RPMI8226 (cell line): ENCODE data around the gene FBXL16.

Experiments
- DNase-seq: peaks from one replicate; pipeline ENCODE4 v3.0.0-alpha.2; 2015

The FBXL16 gene

GRCh38 chr16:676565-676902 lies 29.1 kb downstream of the FBXL16 start:
- no peak for DNase-seq

DNA sequence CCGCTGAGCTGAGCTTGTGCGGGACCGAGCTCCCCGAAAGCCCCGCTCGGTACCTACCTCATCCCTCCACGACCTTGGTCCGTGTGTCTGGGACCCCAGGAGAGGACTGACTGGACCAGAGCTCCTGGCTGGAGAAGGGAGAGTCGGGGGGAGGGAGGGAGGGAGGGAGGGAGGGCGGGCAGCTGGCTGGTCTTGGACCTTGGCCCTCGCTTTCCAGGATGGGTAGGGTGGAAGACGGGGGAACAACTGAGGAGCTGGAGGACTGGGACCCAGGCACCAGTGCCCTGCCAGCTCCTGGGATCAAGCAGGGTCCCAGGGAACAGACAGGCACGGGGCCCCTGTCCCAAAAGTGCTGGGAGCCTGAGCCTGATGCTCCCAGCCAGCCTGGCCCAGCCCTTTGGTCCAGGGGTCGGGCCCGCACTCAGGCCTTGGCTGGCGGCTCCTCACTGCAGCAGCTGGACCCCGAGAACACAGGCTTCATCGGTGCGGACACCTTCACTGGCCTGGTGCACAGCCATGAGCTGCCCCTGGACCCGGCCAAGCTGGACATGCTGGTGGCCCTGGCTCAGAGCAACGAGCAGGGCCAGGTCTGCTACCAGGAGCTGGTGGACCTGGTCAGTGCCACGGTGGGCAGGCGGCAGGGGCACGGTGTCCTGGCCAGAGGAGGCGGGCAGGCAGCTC lies 29.6 kb downstream of the FBXL16 start:
- no peak for DNase-seq

DNA sequence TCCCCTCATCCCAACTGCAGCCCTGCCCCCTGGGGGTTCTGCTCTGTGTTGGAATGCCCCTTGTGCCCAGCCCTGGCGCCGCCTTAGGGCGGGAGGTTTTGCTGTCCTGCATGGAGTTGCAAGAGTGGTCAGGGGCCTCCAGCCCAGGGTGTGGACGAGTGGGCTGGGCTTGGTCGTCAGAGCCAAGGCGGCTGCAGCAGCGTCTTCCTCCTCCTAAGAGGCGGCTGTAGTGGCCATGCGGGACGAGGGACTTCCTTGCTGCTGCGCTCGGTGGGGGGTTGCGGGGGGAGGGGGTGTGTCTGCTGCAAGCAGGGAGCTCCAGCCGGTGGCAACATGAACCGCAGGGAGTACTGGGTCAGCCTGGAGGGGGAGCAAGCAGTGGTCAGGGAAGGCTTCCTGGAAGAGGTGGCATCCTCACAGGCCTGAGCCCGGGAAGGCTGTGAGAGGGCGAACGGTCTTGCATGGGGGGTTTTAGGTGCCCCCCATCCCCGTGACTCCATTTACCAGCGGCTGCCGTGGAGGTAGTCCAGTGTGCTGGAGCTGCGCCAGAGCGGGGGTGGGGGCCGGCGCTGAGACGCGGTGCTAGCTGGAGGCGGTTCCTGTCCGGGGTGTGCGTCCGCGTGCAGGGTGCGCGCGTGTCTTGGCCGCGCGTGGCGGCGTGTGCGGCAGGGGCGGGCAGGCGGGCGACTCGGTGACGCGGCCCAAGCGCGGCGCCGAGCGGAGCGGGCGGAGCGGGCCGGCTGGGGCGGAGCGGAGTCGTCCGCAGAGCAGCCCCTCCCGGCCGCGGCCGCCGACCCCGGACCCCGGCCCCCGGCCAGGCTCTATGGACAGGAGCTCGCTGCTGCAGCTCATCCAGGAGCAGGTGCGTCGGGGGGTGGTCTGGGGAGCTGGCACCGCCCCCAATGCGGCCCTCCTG lies 30.4 kb downstream of the FBXL16 start, which contains the start of gene RHBDL1:
RHBDL1 (plus strand) TSS at position 704 of the 916 bp plus-strand sequence; CDS start at position 824, 120 bp downstream.
- no peak for DNase-seq

DNA sequence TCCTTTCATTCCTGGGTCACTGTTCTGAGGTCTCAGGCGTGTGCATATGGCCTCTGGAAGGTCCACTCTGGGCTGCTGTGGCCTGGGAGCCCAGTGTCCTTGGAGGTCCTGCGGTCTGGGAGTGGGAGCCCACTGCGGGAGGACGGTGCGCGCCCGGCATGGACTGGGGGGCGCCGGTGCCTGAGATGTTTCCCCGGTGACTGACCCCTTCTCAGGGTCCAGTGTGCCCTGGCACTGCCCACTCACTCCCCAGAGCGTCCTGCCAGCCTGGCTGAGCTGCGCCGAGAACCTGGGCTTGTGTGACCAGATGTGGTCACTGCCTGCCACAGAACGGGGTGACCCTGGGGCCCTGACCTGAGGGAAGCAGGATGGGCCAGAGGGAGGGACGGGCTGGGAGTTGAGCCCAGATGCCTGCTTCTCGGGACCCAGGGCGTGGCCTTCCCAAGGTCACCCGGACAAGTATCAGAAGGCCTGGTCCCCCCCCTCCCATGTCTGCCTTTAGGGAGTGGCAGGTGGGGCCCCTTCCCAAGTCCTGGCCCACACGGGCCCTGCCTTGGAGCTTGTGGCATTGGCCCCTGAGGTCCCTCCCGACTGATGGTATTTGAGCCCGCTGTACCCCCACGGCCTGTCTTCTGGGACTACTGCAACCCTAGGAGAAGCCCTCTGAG lies 31.3 kb downstream of the FBXL16 start:
- DNase-seq: no peak

DNA sequence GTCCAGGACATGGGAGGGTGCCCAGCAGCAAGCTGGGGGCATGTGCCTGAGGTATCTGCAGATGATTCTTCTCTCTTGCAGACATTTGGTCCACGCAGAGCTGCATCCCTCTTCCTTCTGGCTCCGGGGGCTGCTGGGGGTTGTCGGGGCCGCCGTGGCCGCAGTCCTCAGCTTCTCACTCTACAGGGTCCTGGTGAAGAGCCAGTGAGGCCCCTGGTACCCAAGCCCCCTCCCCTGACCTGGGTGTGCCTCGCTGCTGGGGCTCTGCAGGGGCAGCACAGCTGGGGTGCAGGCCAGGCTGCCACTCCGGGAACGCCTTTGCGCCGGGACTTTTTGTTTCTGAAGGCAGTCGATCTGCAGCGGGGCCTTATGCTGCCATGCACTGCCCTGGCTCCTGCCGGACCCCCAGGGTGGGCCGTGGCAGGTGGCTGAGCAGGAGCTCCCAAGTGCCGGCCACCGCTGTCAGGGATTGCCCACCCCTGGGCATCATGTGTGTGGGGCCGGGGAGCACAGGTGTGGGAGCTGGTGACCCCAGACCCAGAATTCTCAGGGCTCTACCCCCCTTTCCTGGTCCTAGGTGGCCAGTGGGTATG lies 32.1 kb downstream of the FBXL16 start:
- DNase-seq: no peak

DNA sequence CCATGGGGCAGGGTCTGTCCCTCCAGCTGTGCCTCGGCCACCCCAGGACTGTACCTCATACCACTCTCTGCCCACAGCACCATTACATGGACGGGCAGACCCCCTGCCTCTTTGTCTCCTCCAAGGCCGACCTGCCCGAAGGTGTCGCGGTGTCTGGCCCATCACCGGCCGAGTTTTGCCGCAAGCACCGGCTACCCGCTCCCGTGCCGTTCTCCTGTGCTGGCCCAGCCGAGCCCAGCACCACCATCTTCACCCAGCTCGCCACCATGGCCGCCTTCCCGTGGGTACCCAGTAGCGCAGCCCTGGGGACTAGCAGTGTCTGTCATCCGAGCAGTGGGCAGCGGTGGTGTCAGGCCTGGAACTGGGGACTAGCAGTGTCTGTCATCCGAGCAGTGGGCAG lies 32.8 kb downstream of the FBXL16 start:
- no peak for DNase-seq

DNA sequence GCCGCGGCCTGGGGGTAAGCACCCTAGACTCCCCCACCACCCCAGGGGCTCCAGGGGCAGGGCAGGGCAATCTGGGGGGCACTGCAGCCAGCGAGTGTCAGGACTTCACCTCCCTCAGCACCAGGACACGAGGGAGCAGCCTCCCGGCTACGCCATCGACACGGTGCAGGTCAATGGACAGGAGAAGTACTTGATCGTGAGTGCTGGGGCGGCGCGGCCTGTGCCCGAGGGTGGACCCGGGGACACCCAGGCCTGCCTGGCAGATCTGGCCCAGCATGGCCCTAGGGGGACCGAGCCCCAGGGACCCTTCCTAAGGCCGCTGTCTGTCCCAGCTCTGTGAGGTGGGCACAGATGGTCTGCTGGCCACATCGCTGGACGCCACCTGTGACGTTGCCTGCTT lies 33.2 kb downstream of the FBXL16 start:
- no peak for DNase-seq

DNA sequence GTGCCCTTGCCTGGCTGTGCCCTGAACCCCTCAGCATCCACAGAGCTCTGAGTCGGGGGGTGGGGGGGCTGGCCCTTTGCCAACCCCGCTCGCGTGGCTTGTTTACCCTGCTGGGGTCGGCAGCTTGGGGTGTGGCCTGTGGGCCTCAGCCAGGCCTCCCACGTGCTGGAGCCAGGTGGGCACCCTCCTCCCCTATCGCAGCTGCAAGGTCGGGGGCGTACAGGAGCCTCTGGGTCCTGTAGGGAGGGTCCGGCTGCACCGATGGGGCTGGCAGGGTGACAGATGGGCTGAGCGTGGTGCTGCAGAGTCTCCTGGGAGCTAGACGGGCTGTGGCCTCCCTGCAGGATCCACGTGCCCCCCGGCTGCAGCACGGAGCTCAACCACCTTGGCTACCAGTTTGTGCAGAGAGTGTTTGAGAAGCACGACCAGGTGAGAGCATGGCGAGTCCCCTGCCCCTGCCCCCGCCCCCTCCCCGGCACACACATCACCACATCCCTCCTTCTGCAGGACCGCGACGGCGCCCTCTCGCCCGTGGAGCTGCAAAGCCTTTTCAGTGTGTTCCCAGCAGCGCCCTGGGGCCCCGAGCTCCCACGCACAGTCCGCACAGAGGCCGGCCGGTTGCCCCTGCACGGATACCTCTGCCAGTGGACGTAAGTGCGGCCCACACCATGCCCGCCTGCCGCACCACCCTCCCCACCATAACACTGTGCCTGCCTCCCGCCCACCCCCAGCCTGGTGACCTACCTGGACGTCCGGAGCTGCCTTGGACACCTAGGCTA lies 34.1 kb downstream of the FBXL16 start:
- no peak for DNase-seq

DNA sequence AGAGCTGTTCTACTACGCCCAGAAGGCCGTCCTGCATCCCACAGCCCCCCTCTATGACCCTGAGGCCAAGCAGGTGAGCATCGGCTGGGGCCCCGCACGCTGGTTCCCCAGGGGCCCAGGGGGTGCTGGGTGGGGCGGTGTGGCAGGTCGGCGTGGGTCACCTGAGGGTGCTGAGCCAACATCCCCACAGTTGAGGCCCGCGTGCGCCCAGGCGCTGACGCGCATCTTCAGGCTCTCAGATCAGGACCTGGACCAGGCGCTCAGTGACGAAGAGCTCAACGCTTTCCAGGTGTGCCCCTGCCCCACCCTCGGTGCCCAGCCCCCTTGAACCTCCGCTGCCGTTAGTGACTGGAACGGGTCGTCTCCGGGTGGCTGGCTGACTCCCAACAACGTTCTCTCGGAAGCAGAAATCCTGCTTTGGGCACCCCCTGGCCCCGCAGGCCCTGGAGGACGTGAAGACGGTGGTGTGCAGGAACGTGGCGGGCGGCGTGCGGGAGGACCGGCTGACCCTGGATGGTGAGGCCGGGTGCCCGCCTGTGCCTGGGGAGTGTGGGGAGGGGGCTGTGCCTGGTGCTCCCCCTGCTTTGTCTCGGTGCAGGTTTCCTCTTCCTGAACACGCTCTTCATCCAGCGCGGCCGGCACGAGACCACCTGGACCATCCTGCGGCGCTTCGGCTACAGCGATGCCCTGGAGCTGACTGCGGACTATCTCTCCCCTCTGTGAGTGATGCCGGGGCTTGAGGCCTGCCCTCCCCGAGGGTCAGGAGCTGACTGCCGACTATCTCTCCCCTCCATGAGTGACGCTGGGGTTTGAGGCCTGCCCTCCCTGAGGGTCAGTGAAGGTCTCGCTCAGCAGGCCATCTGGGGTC lies 34.9 kb downstream of the FBXL16 start:
- DNase-seq: no peak

GRCh38 chr16:669666-670065 lies 35.9 kb downstream of the FBXL16 start:
- no peak for DNase-seq

DNA sequence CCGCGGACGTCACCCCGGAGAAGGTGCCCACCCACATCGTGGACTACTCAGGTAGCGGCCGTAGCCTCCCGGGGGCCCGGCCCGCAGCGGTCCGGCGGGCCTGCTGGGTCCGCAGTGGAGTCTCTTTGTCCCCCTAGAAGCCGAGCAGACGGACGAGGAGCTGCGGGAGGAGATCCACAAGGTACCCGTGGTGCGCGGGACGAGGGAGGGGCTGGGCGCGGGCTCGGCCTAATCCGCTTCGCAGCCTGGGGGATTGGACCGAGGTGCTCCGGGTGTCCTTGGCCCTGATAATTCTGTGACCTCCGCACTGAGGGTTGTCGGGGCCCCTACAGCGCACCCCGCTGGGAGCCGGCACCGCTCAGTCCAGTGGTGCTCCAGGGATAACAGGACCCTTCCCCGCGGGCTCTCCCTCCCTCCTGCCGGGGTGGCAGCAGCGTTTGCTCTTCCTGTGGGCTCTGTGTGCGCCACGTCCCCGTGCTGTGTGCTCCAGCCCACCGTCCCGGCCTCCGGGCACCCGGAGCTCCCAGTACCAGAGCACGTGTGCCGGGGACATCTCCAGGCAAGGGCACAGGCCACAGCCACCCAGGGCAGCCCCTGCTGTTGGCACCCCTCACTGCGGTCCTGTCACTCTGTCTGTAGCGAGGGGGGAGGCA lies 37.0 kb downstream of the FBXL16 start:
- DNase-seq: no peak

DNA sequence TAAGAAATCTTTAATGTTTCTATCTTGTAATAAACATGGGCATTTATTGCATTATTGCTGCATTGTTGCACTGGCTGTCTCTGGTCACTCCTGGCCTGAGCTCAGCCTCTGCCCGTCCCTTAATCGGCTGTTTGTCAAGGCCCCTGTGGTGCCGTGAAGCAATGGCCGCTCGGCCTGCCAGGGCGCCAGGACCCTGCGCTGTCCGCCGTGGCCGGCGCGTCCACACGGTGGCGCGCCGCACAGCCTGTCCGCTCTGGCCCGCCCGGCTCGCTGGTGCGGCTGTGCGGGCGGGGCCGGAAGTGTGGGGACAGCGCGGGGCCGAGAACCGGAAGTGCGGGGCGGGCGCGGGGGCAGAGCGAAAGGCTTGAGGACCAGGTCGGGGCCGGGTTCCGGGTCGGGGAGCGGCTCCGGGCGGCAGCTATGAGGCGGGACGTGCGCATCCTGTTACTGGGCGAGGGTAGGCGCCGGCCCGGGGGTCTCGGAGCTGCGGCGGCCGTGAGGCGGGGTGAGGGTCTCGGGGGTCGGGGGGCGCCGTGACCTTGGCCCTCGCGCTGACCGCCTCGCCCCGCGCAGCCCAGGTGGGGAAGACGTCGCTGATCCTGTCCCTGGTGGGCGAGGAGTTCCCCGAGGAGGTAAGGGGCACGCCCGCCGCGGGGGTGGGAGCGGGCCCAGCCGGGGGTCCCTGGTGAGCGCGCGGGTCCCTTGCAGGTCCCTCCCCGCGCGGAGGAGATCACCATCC lies 37.7 kb downstream of the FBXL16 start, which contains the start of gene RHOT2:
RHOT2 (plus strand) TSS at position 353 of the 739 bp plus-strand sequence; CDS start at position 421, 68 bp downstream.
- DNase-seq: peak; percentile 98

- DNase-seq: no peak
These were observed 38.4 kb downstream of the FBXL16 start for GRCh38 chr16:667113-667779.

DNA sequence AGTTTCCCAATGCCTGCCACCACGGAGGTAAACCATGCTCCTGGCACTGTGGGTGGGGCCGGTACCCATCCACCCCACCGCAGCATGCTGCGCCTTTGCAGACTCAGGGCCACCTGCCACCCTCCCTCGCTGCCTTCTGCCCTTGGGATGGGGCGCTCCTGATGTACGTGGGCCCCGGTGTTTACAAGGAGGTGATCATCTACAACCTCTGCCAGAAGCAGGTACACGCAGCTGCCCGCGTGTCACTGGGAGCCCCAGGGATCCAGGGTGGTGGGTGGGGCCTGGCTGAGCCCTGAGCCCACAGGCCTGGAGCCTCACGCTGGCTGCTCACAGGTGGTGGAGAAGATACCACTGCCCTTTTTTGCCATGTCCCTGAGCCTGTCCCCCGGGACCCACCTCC lies 39.0 kb downstream of the FBXL16 start:
- DNase-seq: no peak

- DNase-seq: no peak
These were observed 43.0 kb downstream of the FBXL16 start for GRCh38 chr16:662597-662996.

GRCh38 chr16:662095-662494 lies 43.5 kb downstream of the FBXL16 start:
- no peak for DNase-seq

DNA sequence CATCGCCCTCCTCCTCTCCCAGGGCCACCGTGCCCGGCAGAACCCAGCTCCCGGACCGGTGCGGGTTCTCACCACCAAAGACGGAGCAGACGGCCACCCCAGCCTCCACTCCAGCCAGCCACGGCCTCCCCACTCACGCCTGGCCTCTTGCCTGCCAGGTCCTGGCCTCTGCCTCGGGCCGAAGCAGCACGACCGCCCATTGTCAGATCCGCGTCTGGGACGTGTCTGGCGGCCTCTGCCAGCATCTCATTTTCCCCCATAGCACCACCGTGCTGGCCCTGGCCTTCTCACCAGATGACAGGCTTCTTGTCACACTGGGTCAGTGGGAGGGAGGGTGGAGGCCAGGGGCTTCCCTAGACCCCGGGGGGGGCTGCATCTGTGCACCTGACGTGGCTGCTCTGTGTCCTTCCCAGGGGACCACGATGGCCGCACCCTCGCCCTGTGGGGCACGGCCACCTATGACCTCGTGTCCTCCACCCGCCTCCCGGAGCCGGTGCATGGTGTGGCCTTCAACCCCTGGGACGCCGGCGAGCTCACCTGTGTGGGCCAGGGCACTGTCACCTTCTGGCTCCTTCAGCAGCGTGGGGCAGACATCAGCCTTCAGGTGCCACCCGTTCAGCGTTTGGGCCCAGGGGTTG lies 44.3 kb downstream of the FBXL16 start:
- DNase-seq: no peak

DNA sequence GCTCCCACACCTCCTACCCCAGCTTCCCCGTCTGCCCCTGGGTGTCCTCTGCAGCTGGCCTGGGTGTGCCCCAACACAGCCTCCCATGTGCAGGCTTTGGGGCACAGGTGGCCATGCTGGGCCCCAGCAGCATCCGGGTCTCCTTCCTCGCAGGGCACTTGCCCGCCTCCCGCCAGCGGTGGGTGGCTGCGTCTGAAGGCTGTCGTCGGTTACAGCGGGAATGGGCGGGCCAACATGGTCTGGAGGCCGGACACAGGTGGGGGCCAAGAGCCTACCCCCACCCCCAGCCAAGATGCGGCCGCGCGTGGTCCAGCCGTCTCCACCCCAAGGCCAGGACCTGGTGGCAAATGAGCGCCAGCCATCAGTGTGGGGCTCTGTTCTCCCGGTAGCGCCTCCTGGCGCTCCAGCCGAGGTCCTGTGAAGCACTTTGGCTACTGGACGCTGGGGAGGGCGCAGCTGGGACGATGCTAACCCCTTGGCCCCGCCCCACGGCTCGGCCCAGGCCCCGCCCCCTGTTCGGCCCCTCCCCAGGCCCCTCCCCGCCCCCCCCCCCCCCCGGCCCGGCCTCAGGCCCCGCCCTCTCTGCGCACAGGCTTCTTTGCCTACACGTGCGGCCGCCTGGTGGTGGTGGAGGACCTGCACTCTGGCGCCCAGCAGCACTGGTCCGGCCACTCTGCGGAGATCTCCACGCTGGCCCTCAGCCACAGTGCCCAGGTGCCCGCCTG lies 45.0 kb downstream of the FBXL16 start:
- peak; percentile 96 for DNase-seq
